Stimulated activated CD8-positive, alpha-beta memory T cell treated with anti-CD3 and anti-CD28 coated beads, Interleukin-15, amount 100 ng/mL, for 24 hours (primary cell): ENCODE measurements around the gene SLC35F1.
"Not testable (repeated sequence)": the region's sequence is repeated elsewhere in the genome, so short reads cannot be mapped to it uniquely, and the experiment has no call there.

ENCODE experiments used
- DNase-seq: peaks from one replicate; pipeline ENCODE4 v3.0.0-alpha.2; 2020; ENCODE audit warnings: low read depth

The SLC35F1 gene

GRCh38 chr6:117992856-117993255 is 85.8 kb downstream of the SLC35F1 start:
- no peak for DNase-seq

GRCh38 chr6:118012944-118013343 is 105.9 kb downstream of the SLC35F1 start:
- no peak for DNase-seq

- no peak for DNase-seq
These were observed 109.5 kb downstream of the SLC35F1 start for GRCh38 chr6:118016532-118016931.

GRCh38 chr6:118017301-118017848 is 110.3 kb downstream of the SLC35F1 start:
- no peak for DNase-seq

- DNase-seq, result no peak
These were observed 116.7 kb downstream of the SLC35F1 start for GRCh38 chr6:118023771-118024170.

GRCh38 chr6:118029967-118030366 is 122.9 kb downstream of the SLC35F1 start:
- DNase-seq, result no peak

- not testable (repeated sequence) for DNase-seq
These were observed 130.4 kb downstream of the SLC35F1 start for GRCh38 chr6:118037479-118037878.

- no peak for DNase-seq
These were observed 135.8 kb downstream of the SLC35F1 start for GRCh38 chr6:118042855-118043254.

- DNase-seq, result no peak
These were observed 137.2 kb downstream of the SLC35F1 start for GRCh38 chr6:118044275-118044674.

GRCh38 chr6:118054082-118054481 is 147.0 kb downstream of the SLC35F1 start:
- DNase-seq, result no peak

GRCh38 chr6:118061666-118062065 is 154.6 kb downstream of the SLC35F1 start:
- no peak for DNase-seq

GRCh38 chr6:118080547-118080946 is 173.5 kb downstream of the SLC35F1 start:
- DNase-seq, result no peak

GRCh38 chr6:118083711-118084110 is 176.6 kb downstream of the SLC35F1 start:
- no peak for DNase-seq

GRCh38 chr6:118085665-118086064 is 178.6 kb downstream of the SLC35F1 start:
- no peak for DNase-seq

- no peak for DNase-seq
These were observed 179.1 kb downstream of the SLC35F1 start for GRCh38 chr6:118086159-118086558.

GRCh38 chr6:118092086-118092485 is 185.0 kb downstream of the SLC35F1 start:
- no peak for DNase-seq

GRCh38 chr6:118097576-118097975 is 190.5 kb downstream of the SLC35F1 start:
- DNase-seq, result no peak

GRCh38 chr6:118100717-118101116 is 193.7 kb downstream of the SLC35F1 start:
- no peak for DNase-seq

GRCh38 chr6:118101220-118101619 is 194.2 kb downstream of the SLC35F1 start:
- DNase-seq, result no peak

GRCh38 chr6:118101831-118102345 is 194.8 kb downstream of the SLC35F1 start:
- no peak for DNase-seq

GRCh38 chr6:118102401-118102800 is 195.3 kb downstream of the SLC35F1 start:
- no peak for DNase-seq

- DNase-seq, result no peak
These were observed 196.5 kb downstream of the SLC35F1 start for GRCh38 chr6:118103381-118104146.

- no peak for DNase-seq
These were observed 215.2 kb downstream of the SLC35F1 start for GRCh38 chr6:118122161-118122725.
